NT2/D1 (cell line): ENCODE measurements around the gene LRRC45.

Experiments
- DNase-seq: peaks from one replicate; pipeline ENCODE4 v3.0.0-alpha.2; 2011; ENCODE audit warnings: low read depth, low spot score
- H3K27me3 ChIP-seq: 2 replicates; pipeline ENCODE4 v1.6.0; 2011; ENCODE audit warnings: mild to moderate bottlenecking; ENCODE audit not compliant: insufficient read length, insufficient read depth
- H3K36me3 ChIP-seq: 2 replicates; pipeline ENCODE4 v1.6.1; 2011; ENCODE audit warnings: mild to moderate bottlenecking, low read length, mixed read lengths; ENCODE audit not compliant: insufficient read depth, insufficient read length
- H3K4me1 ChIP-seq: 2 replicates; pipeline ENCODE4 v1.5.1; 2011; ENCODE audit not compliant: insufficient read depth, insufficient read length
- H3K4me3 ChIP-seq: 2 replicates; pipeline ENCODE4 v1.5.1; 2011; ENCODE audit warnings: low read depth; ENCODE audit not compliant: insufficient read length
- H3K9ac ChIP-seq: 2 replicates; pipeline ENCODE4 v1.6.0; 2011; ENCODE audit warnings: low read depth; ENCODE audit not compliant: insufficient read length
- H3K9me3 ChIP-seq: 2 replicates; pipeline ENCODE4 v1.5.1; 2011; ENCODE audit warnings: mild to moderate bottlenecking, low read length; ENCODE audit not compliant: insufficient read depth
- SUZ12 ChIP-seq: IDR thresholded peaks from 2 replicates; pipeline ENCODE4 v1.6.1; 2011; ENCODE audit not compliant: insufficient read length, insufficient read depth; ENCODE audit errors: extremely low read depth
- YY1 ChIP-seq: IDR thresholded peaks from 2 replicates; pipeline ENCODE4 v1.6.1; 2011; ENCODE audit not compliant: insufficient read length, insufficient read depth
- ZNF274 ChIP-seq: IDR thresholded peaks from 2 replicates; pipeline ENCODE4 v1.6.1; 2011; ENCODE audit warnings: mild to moderate bottlenecking, low read depth, low read length

Gene LRRC45

GRCh38 chr17:82070611-82071010, 47.5 kb downstream of the LRRC45 start:
- Histone ChIP-seq H3K27me3 (no peaks in the 10 kb centered on the region), H3K9ac (no peak overlapping the region), H3K4me3 (no peak overlapping the region), H3K36me3 (no peaks in the 10 kb centered on the region), H3K4me1 (no peaks in the 10 kb centered on the region), H3K9me3 (no peaks in the 10 kb centered on the region)
- no peak for DNase-seq
- TF ChIP-seq ZNF274 (no peak), SUZ12 (no peak), YY1 (no peak)

GRCh38 chr17:82072827-82073226, 49.7 kb downstream of the LRRC45 start:
- DNase-seq, result no peak
- H3K36me3 ChIP-seq, result peaks cover 17% of the 10 kb centered on the region
- no peak overlapping the region for H3K9ac ChIP-seq
- H3K4me1 ChIP-seq, result peaks cover 11% of the 10 kb centered on the region
- TF ChIP-seq YY1, result no peak
- TF ChIP-seq SUZ12, result no peak
- no peak for TF ChIP-seq ZNF274
- no peaks in the 10 kb centered on the region for H3K27me3 ChIP-seq
- no peak overlapping the region for H3K4me3 ChIP-seq
- H3K9me3 ChIP-seq, result no peaks in the 10 kb centered on the region

GRCh38 chr17:82073446-82073845, 50.3 kb downstream of the LRRC45 start:
- no peak overlapping the region for H3K4me3 ChIP-seq
- H3K4me1 ChIP-seq, result peaks cover 12% of the 10 kb centered on the region
- H3K9ac ChIP-seq, result no peak overlapping the region
- H3K27me3 ChIP-seq, result no peaks in the 10 kb centered on the region
- peaks cover 23% of the 10 kb centered on the region for H3K36me3 ChIP-seq
- no peaks in the 10 kb centered on the region for H3K9me3 ChIP-seq
- TF ChIP-seq YY1 (no peak), ZNF274 (no peak), SUZ12 (no peak)
- DNase-seq, result no peak

- DNase-seq, result no peak
- no peak overlapping the region for H3K9ac ChIP-seq
- TF ChIP-seq YY1 (no peak), ZNF274 (no peak), SUZ12 (no peak)
- peaks cover 19% of the 10 kb centered on the region for H3K4me1 ChIP-seq
- no peaks in the 10 kb centered on the region for H3K9me3 ChIP-seq
- H3K27me3 ChIP-seq, result no peaks in the 10 kb centered on the region
- peaks cover 50% of the 10 kb centered on the region for H3K36me3 ChIP-seq
- no peak overlapping the region for H3K4me3 ChIP-seq
Measured at GRCh38 chr17:82076018-82076784, 53.1 kb downstream of the LRRC45 start.

GRCh38 chr17:82076785-82077591, 53.9 kb downstream of the LRRC45 start:
- Histone ChIP-seq H3K27me3 (no peaks in the 10 kb centered on the region), H3K4me3 (no peak overlapping the region), H3K9ac (peak overlapping the region; percentile 45), H3K4me1 (peaks cover 19% of the 10 kb centered on the region), H3K36me3 (peaks cover 55% of the 10 kb centered on the region), H3K9me3 (no peaks in the 10 kb centered on the region)
- DNase-seq, result no peak
- TF ChIP-seq SUZ12 (no peak), ZNF274 (no peak), YY1 (no peak)

- peaks cover 63% of the 10 kb centered on the region for H3K36me3 ChIP-seq
- TF ChIP-seq ZNF274 (no peak), SUZ12 (no peak), YY1 (no peak)
- H3K9ac ChIP-seq, result no peak overlapping the region
- no peaks in the 10 kb centered on the region for H3K27me3 ChIP-seq
- DNase-seq, result no peak
- H3K4me1 ChIP-seq, result peaks cover 19% of the 10 kb centered on the region
- no peak overlapping the region for H3K4me3 ChIP-seq
- no peaks in the 10 kb centered on the region for H3K9me3 ChIP-seq
Measured at GRCh38 chr17:82077617-82078358, 54.7 kb downstream of the LRRC45 start.

- Histone ChIP-seq H3K4me3 (no peak overlapping the region), H3K9ac (no peak overlapping the region), H3K4me1 (peaks cover 19% of the 10 kb centered on the region), H3K36me3 (peaks cover 70% of the 10 kb centered on the region), H3K27me3 (no peaks in the 10 kb centered on the region), H3K9me3 (no peaks in the 10 kb centered on the region)
- no peak for DNase-seq
- no peak for TF ChIP-seq ZNF274
- TF ChIP-seq SUZ12, result no peak
- TF ChIP-seq YY1, result no peak
Measured at GRCh38 chr17:82078433-82078832, 55.3 kb downstream of the LRRC45 start.
